K562 (cell line): ENCODE measurements around the gene VWA8. TPM values are rescaled to one million over a fixed set of nuclear protein-coding genes. Genes with fewer than 3 reads are reported as not detected.

Source experiments
- CHD7 ChIP-seq: fragments of 200-600 bp; sonication (generic); IDR thresholded peaks from one replicate; pipeline ENCODE4 v1.6.1; 2012; ENCODE audit warnings: mild to moderate bottlenecking, low read depth, low read length, inconsistent platforms
- ETS2 ChIP-seq: IDR thresholded peaks from 2 replicates; pipeline ENCODE4 v1.6.1; 2016; ENCODE audit warnings: borderline replicate concordance, missing genetic modification characterization, mild to moderate bottlenecking, moderate library complexity, missing compliant biosample characterization; ENCODE audit not compliant: poor library complexity, severe bottlenecking
- NFRKB ChIP-seq: fragments of 450-650 bp; IDR thresholded peaks from 2 replicates; pipeline ENCODE4 v1.6.1; 2016; ENCODE audit warnings: low read depth
- POLR2A ChIP-seq: fragments of 450-650 bp; conservative IDR thresholded peaks from 2 replicates; pipeline ENCODE4 v1.6.1; 2016
- PYGO2 ChIP-seq: fragments of 450-650 bp; IDR thresholded peaks from 2 replicates; pipeline ENCODE4 v1.6.1; 2016; ENCODE audit warnings: mild to moderate bottlenecking, missing genetic modification characterization, moderate library complexity, missing compliant biosample characterization
- RBM17 ChIP-seq: fragments of 200-400 bp; formaldehyde crosslinking; IDR thresholded peaks from 2 replicates; pipeline ENCODE4 v1.6.1; 2017; ENCODE audit warnings: low read depth, mild to moderate bottlenecking, low read length, borderline replicate concordance
- RBM34 ChIP-seq: fragments of 200-400 bp; formaldehyde crosslinking; IDR thresholded peaks from 2 replicates; pipeline ENCODE4 v1.6.1; 2018; ENCODE audit warnings: low read length, borderline replicate concordance; ENCODE audit not compliant: insufficient read depth
- TAF7 ChIP-seq: fragments of 450-650 bp; IDR thresholded peaks from 2 replicates; pipeline ENCODE4 v1.6.1; 2016; ENCODE audit warnings: missing genetic modification characterization, missing compliant biosample characterization
- UBTF ChIP-seq, 2 experiments: IDR thresholded peaks; 2 replicates each; pipeline ENCODE4 v1.6.1; 2012; ENCODE audit warnings: improper control_type of control experiment in 2 of 2, low read depth in 2 of 2, low read length in 2 of 2, borderline replicate concordance in 1 of 2
- polyA plus RNA-seq, 8 experiments: library from polyadenylated mRNA; depleted of rRNA in 4 of 8; stranded (reverse) in 5 of 8; unstranded in 3 of 8; fragments of >200 nt; fragmentation: Nextera tagmentation in 2 of 8; fragmentation: Illumina TruSeq in 1 of 8; extraction: Ambion mirVana in 2 of 8; extraction: Trizol in 1 of 8; gene quantifications; 2 replicates each; pipeline versions ENCODE4 v1.2.1 to v1.2.3, GENCODE V29; 2011 to 2014; ENCODE audit warnings: inconsistent platforms in 1 of 8, missing spikeins in 1 of 8
- total RNA-seq, 7 experiments: library from RNA; depleted of rRNA in 6 of 7; stranded (reverse); fragments of >200 nt in 6 of 7; fragmentation: Illumina TruSeq in 2 of 7; extraction: Trizol in 2 of 7; gene quantifications; 2 replicates each; pipeline versions ENCODE4 v1.2.1 to v1.2.3, GENCODE V29; 2011 to 2021; ENCODE audit warnings: low replicate concordance in 1 of 7
- TF ChIP-seq, protein P1 (sequence below): fragments of 250-450 bp; sonication (Bioruptor Pico); IDR thresholded peaks from 2 replicates; pipeline ENCODE4 v1.4.0; 2020; ENCODE audit warnings: borderline replicate concordance
- TF ChIP-seq, protein P2 (sequence below), 2 experiments: IDR thresholded peaks; 2 replicates each; pipeline ENCODE4 v1.6.1; 2011; ENCODE audit warnings: borderline replicate concordance in 1 of 2, control low read depth in 1 of 2, low read depth in 1 of 2, low read length in 1 of 2, mild to moderate bottlenecking in 1 of 2, mixed read lengths in 1 of 2, moderate library complexity in 1 of 2; ENCODE audit not compliant: insufficient read depth in 1 of 2, insufficient read length in 1 of 2, poor library complexity in 1 of 2, severe bottlenecking in 1 of 2; ENCODE audit errors: extremely low read depth in 1 of 2

VWA8 gene
- total and polyA plus RNA-seq, 9 of the 15 experiments (the other 6 are each of a cell fraction or from before 2014, with no cell fraction given): 2.1 to 18.5 (median 13.3) TPM

DNA sequence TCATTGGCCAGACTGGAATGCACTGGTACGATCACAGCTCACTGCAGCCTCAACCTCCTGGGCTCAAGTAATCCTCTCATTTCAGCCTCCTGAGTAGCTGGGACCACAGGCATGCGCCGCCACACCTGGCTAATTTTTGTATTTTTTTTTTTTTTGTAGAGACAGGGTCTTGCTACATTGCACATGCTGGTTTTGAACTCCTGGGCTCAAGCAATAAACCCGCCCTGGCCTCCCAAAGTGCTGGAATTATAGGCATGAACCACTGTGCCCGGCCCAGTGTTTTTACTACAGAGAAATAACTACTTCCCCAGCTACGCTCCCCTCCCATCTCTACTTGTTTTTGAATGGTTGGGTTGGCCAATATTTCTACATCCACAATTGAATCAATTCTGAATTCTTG, 381.0 kb downstream of the VWA8 start (continued):
- TF ChIP-seq CHD7 (no peak), RBM34 (no peak), ETS2 (tag) (no peak), NFRKB (no peak), PYGO2 (tag) (no peak), TAF7 (tag) (no peak), UBTF (IDR thresholded peaks at IDR 0.05; ENCODE audit: borderline replicate concordance in 1 of 2, low read depth in 2 of 2, low read length in 2 of 2) (no peak), RBM17 (no peak), POLR2A (no peak)
- TF ChIP-seq, protein P1, sequence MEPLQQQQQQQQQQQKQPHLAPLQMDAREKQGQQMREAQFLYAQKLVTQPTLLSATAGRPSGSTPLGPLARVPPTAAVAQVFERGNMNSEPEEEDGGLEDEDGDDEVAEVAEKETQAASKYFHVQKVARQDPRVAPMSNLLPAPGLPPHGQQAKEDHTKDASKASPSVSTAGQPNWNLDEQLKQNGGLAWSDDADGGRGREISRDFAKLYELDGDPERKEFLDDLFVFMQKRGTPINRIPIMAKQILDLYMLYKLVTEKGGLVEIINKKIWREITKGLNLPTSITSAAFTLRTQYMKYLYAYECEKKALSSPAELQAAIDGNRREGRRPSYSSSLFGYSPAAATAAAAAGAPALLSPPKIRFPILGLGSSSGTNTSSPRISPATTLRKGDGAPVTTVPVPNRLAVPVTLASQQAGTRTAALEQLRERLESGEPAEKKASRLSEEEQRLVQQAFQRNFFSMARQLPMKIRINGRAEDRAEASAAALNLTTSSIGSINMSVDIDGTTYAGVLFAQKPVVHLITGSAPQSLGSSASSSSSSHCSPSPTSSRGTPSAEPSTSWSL (CRISPR knock-in tag): no peak
- TF ChIP-seq, protein P2, sequence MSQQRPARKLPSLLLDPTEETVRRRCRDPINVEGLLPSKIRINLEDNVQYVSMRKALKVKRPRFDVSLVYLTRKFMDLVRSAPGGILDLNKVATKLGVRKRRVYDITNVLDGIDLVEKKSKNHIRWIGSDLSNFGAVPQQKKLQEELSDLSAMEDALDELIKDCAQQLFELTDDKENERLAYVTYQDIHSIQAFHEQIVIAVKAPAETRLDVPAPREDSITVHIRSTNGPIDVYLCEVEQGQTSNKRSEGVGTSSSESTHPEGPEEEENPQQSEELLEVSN (IDR thresholded peaks at IDR 0.05; ENCODE audit: borderline replicate concordance in 1 of 2, extremely low read depth in 1 of 2, insufficient read depth in 1 of 2, insufficient read length in 1 of 2, low read depth in 1 of 2, low read length in 1 of 2, poor library complexity in 1 of 2, severe bottlenecking in 1 of 2): no peak
